ENCODE measurements around the gene ACKR1.

The ACKR1 gene

GRCh38 chr1:159223004-159223403 lies 18.3 kb downstream of the ACKR1 start:
- TF ChIP-seq ZNF274 (IDR thresholded peaks at IDR 0.05; ENCODE audit: low read depth, low read length) = no peak

DNA sequence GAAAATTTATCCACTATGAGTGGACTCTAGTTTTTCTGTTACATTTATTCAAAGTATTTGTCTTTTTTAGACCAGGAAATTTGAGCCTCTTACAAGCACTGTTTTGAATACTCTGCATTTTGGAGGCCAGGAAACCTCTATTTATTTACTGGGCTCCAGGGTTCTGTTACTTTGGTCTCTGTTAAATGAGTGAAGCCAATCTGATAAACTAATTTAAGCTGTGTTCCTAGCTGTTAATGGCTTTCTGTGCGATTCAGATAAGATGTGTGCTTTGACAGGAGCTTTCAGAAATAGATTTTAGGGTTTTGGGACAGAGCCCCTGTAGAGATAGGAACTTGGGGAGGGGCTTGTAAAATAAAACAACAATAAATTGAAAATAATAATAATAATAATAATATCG lies 23.9 kb downstream of the ACKR1 start:
- H3K4me3 ChIP-seq (ENCODE audit: low read length) = no peak overlapping the region
- no peak for TF ChIP-seq ZNF274 (IDR thresholded peaks at IDR 0.05; ENCODE audit: low read depth, low read length)

More at GRCh38 chr1:159223004-159223403, 18.3 kb downstream of the ACKR1 start:
- no peak overlapping the region for H3K4me3 ChIP-seq (ENCODE audit: low read length)

DNA sequence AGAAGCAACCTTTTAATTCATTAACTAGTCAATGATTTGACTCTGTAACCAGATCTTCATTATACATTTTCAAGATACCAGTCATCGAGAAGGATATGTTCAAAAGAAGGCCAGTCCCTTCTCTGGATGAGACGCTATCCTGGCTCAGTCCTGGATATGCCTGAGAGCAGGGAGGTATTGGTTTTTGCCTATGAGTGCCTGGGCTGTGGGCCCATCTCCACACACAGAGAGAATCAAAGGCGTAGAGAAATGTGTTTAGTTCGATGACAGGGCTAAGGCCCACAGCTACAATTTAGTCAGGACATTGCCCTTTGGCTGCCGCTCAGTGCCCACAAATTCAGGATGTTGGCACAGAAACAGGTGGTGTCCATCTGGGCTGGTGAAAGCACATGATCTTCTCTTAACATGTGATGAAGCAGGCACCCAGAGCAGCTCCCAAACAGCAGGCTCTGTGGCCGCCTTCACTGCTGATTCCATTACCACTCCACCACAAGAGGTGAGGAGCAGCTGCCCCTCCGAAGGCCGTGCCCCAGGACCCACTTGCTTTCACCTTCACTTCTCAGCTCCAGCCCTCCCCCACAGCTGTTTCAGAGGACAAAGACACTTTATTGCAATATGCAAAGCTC lies 24.7 kb downstream of the ACKR1 start:
- TF ChIP-seq ZNF274 (IDR thresholded peaks at IDR 0.05; ENCODE audit: low read depth, low read length) = no peak
- no peak overlapping the region for H3K4me3 ChIP-seq (ENCODE audit: low read length)

- TF ChIP-seq ZNF274 (IDR thresholded peaks at IDR 0.05; ENCODE audit: low read depth, low read length) = no peak
- no peak overlapping the region for H3K4me3 ChIP-seq (ENCODE audit: low read length)
Measured at GRCh38 chr1:159229896-159230295, 25.2 kb downstream of the ACKR1 start.

GRCh38 chr1:159239551-159240220 lies 35.0 kb downstream of the ACKR1 start:
- TF ChIP-seq ZNF274 (IDR thresholded peaks at IDR 0.05; ENCODE audit: low read depth, low read length) = no peak
- peak overlapping the region; percentile 40; the same call in 1 of the 2 replicates for H3K4me3 ChIP-seq (ENCODE audit: low read length)

DNA sequence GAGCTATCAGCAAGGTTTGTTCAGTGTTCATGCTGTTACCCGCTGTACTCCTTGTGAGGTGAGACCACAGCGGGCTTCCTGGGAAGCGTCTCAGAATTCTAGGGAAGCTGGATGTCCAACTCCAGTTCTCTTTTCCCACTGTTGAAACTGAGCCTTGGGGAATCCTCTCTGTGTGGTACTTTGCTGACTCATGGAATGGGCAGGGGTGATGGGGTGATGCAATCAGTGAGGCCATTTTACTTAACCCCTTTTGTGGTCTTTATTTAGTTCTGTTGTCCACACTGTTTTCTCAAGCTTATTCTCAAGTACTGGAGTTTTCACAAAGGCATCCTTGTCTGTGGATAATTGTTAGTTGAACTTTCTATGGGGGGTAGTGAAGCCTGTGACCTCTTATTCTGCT lies 42.6 kb downstream of the ACKR1 start:
- TF ChIP-seq ZNF274 (IDR thresholded peaks at IDR 0.05; ENCODE audit: low read depth, low read length) = no peak
- H3K4me3 ChIP-seq (ENCODE audit: low read length) = no peak overlapping the region

DNA sequence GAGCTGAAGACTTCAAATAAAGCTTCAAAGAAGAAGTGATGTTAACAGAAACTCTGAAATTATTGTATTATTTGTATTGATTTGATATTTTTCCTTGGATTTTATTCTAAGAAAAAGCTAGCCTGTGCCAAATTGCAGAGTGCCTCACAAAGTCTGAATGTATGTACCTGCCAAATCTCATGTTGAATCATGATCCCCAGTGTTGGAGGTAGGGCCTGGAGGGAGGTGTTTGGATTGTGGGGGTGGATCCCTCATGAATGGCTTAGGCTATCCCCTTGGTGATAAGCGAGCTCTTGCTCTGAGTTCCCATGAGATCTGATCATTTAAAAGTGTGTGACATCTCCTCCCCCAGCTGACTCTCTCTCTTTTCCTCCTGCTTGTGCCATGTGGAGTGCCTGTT lies 43.6 kb downstream of the ACKR1 start:
- TF ChIP-seq ZNF274 (IDR thresholded peaks at IDR 0.05; ENCODE audit: low read depth, low read length) = no peak
- H3K4me3 ChIP-seq (ENCODE audit: low read length) = no peak overlapping the region

- H3K4me3 ChIP-seq (ENCODE audit: low read length) = no peak overlapping the region
- no peak for TF ChIP-seq ZNF274 (IDR thresholded peaks at IDR 0.05; ENCODE audit: low read depth, low read length)
Measured at GRCh38 chr1:159250638-159251216, 46.1 kb downstream of the ACKR1 start.
